DOHH2 (cell line): ENCODE results near the gene TPO.
"Not testable (repeated sequence)": the region's sequence is repeated elsewhere in the genome, so short reads cannot be mapped to it uniquely, and the experiment has no call there.

Experiments
- H3F3A ChIP-seq: fragments of 200-600 bp; sonication (generic), shearing (Covaris generic); 2 replicates; pipeline ENCODE4 v1.6.0; 2016; ENCODE audit warnings: antibody characterized with exemption, mild to moderate bottlenecking; ENCODE audit not compliant: control insufficient read depth, insufficient read depth
- H3K27ac ChIP-seq: fragments of 200-600 bp; sonication (generic); 2 replicates; pipeline ENCODE4 v1.5.1; 2014; ENCODE audit warnings: low read depth, mild to moderate bottlenecking, low read length, moderate library complexity
- H3K27me3 ChIP-seq: fragments of 200-600 bp; sonication (generic); 2 replicates; pipeline ENCODE4 v1.6.1; 2014; ENCODE audit warnings: mild to moderate bottlenecking, low read length, mixed read lengths; ENCODE audit not compliant: control insufficient read depth
- H3K36me3 ChIP-seq: fragments of 200-600 bp; sonication (generic); 2 replicates; pipeline ENCODE4 v1.6.1; 2014; ENCODE audit warnings: mild to moderate bottlenecking, low read length, moderate library complexity, mixed read lengths; ENCODE audit not compliant: control insufficient read depth
- H3K4me1 ChIP-seq: fragments of 200-600 bp; sonication (generic); 2 replicates; pipeline ENCODE4 v1.6.1; 2014; ENCODE audit warnings: mild to moderate bottlenecking, low read length, mixed read lengths; ENCODE audit not compliant: control insufficient read depth
- H3K4me2 ChIP-seq: fragments of 200-600 bp; sonication (generic); 2 replicates; pipeline ENCODE4 v1.6.0; 2014; ENCODE audit warnings: mild to moderate bottlenecking, low read length, moderate library complexity
- H3K4me3 ChIP-seq: fragments of 200-600 bp; sonication (generic); 2 replicates; pipeline ENCODE4 v1.5.1; 2014; ENCODE audit warnings: mild to moderate bottlenecking, low read length, mixed read lengths
- H3K79me2 ChIP-seq: fragments of 200-600 bp; sonication (generic); 2 replicates; pipeline ENCODE4 v1.6.1; 2014; ENCODE audit warnings: mild to moderate bottlenecking, low read length, mixed read lengths; ENCODE audit not compliant: control insufficient read depth
- H3K9me2 ChIP-seq: fragments of 200-600 bp; sonication (generic); replicated peaks from 2 replicates; pipeline ENCODE4 v1.6.1; 2014; ENCODE audit warnings: mild to moderate bottlenecking, low read length, mixed read lengths; ENCODE audit not compliant: control insufficient read depth
- H3K9me3 ChIP-seq: fragments of 200-600 bp; sonication (generic); 2 replicates; pipeline ENCODE4 v1.6.1; 2014; ENCODE audit warnings: antibody characterized with exemption, low read length, mixed read lengths; ENCODE audit not compliant: control insufficient read depth, insufficient read depth
- H4K20me1 ChIP-seq: fragments of 200-600 bp; sonication (generic); 2 replicates; pipeline ENCODE4 v1.6.0; 2014; ENCODE audit warnings: low read depth, mild to moderate bottlenecking, antibody characterized with exemption, low read length, moderate library complexity; ENCODE audit not compliant: control insufficient read depth, insufficient read depth
- CTCF ChIP-seq: fragments of 200-600 bp; sonication (generic); IDR thresholded peaks from one replicate; pipeline ENCODE4 v1.5.1; 2014; ENCODE audit warnings: antibody characterized with exemption, mild to moderate bottlenecking, low read depth, low read length; ENCODE audit not compliant: poor library complexity, severe bottlenecking
- EZH2phosphoT487 ChIP-seq: fragments of 200-600 bp; sonication (generic); IDR thresholded peaks from 2 replicates; pipeline ENCODE4 v1.6.1; 2017; ENCODE audit warnings: borderline replicate concordance, mild to moderate bottlenecking, antibody characterized with exemption, low read length, moderate library complexity, mixed read lengths

Gene TPO

GRCh38 chr2:1577846-1578245, 164.6 kb downstream of the TPO start:
- Histone ChIP-seq H3K4me3 (no peak overlapping the region), H3K4me2 (no peak overlapping the region), H3K79me2 (no peaks in the 10 kb centered on the region), H3F3A (no peaks in the 10 kb centered on the region), H3K36me3 (no peaks in the 10 kb centered on the region), H3K27me3 (no peaks in the 10 kb centered on the region), H3K4me1 (no peaks in the 10 kb centered on the region), H3K9me2 (no peaks in the 10 kb centered on the region), H4K20me1 (no peaks in the 10 kb centered on the region), H3K9me3 (no peaks in the 10 kb centered on the region), H3K27ac (no peak overlapping the region)
- TF ChIP-seq EZH2phosphoT487 (no peak), CTCF (no peak)

- H3K4me3 ChIP-seq, H3K79me2 ChIP-seq: not testable (repeated sequence)
These were observed 168.1 kb downstream of the TPO start for GRCh38 chr2:1581257-1581964.

GRCh38 chr2:1581965-1582625, 168.8 kb downstream of the TPO start:
- H4K20me1 ChIP-seq = no peaks in the 10 kb centered on the region
- no peaks in the 10 kb centered on the region for H3K9me2 ChIP-seq
- H3K36me3 ChIP-seq = no peaks in the 10 kb centered on the region
- TF ChIP-seq CTCF = no peak
- TF ChIP-seq EZH2phosphoT487 = no peak
- H3K4me1 ChIP-seq = no peaks in the 10 kb centered on the region
- H3K27ac ChIP-seq = no peak overlapping the region
- peaks cover 4% of the 10 kb centered on the region; the same call in 1 of the 2 replicates for H3K9me3 ChIP-seq
- H3K27me3 ChIP-seq = no peaks in the 10 kb centered on the region
- H3K4me2 ChIP-seq = no peak overlapping the region
- H3K79me2 ChIP-seq = no peaks in the 10 kb centered on the region
- no peak overlapping the region for H3K4me3 ChIP-seq
- H3F3A ChIP-seq = no peaks in the 10 kb centered on the region

More at GRCh38 chr2:1581257-1581964, 168.1 kb downstream of the TPO start:
- H3K9me3 ChIP-seq, H4K20me1 ChIP-seq, H3K27me3 ChIP-seq, H3K4me2 ChIP-seq, H3K36me3 ChIP-seq, H3K4me1 ChIP-seq, H3F3A ChIP-seq, H3K27ac ChIP-seq, H3K9me2 ChIP-seq: not testable (repeated sequence)

GRCh38 chr2:1582891-1583341, 169.7 kb downstream of the TPO start:
- no peaks in the 10 kb centered on the region for H3F3A ChIP-seq
- H3K27me3 ChIP-seq = no peaks in the 10 kb centered on the region
- H3K9me3 ChIP-seq = peaks cover 4% of the 10 kb centered on the region; the same call in 1 of the 2 replicates
- no peak overlapping the region for H3K4me2 ChIP-seq
- no peaks in the 10 kb centered on the region for H3K4me1 ChIP-seq
- H3K79me2 ChIP-seq = no peaks in the 10 kb centered on the region
- no peaks in the 10 kb centered on the region for H3K9me2 ChIP-seq
- H3K4me3 ChIP-seq = no peak overlapping the region
- TF ChIP-seq EZH2phosphoT487 = no peak
- no peak for TF ChIP-seq CTCF
- H4K20me1 ChIP-seq = no peaks in the 10 kb centered on the region
- H3K27ac ChIP-seq = no peak overlapping the region
- no peaks in the 10 kb centered on the region for H3K36me3 ChIP-seq
